Ecto neural progenitor cell (in vitro differentiated cells): ENCODE measurements around the gene EFCAB6.

Experiments used
- DNase-seq: peaks from one replicate; pipeline ENCODE4 v3.0.0-alpha.2; 2018; ENCODE audit warnings: low spot score

The EFCAB6 gene

GRCh38 chr22:43831561-43832392 lies 19.7 kb upstream of the EFCAB6 start:
- DNase-seq: no peak

- DNase-seq: no peak
These were observed 18.9 kb upstream of the EFCAB6 start for GRCh38 chr22:43830931-43831560.

GRCh38 chr22:43829904-43830851 lies 18.1 kb upstream of the EFCAB6 start:
- DNase-seq: no peak

- DNase-seq: no peak
These were observed 17.1 kb upstream of the EFCAB6 start for GRCh38 chr22:43828998-43829782.

GRCh38 chr22:43828725-43828997 lies 16.6 kb upstream of the EFCAB6 start:
- no peak for DNase-seq

- DNase-seq: no peak
These were observed 16.0 kb upstream of the EFCAB6 start for GRCh38 chr22:43827926-43828724.

- no peak for DNase-seq
These were observed 15.1 kb upstream of the EFCAB6 start for GRCh38 chr22:43827003-43827735.

- no peak for DNase-seq
These were observed 14.3 kb upstream of the EFCAB6 start for GRCh38 chr22:43826142-43827002.

- no peak for DNase-seq
These were observed 13.5 kb upstream of the EFCAB6 start for GRCh38 chr22:43825651-43826050.

GRCh38 chr22:43824724-43825420 lies 12.8 kb upstream of the EFCAB6 start:
- no peak for DNase-seq

- no peak for DNase-seq
These were observed 12.0 kb upstream of the EFCAB6 start for GRCh38 chr22:43823911-43824665.

- DNase-seq: peak; percentile 44
These were observed 11.3 kb upstream of the EFCAB6 start for GRCh38 chr22:43823353-43823908.

GRCh38 chr22:43821606-43822425 lies 9.7 kb upstream of the EFCAB6 start:
- DNase-seq: peak; percentile 35

GRCh38 chr22:43820651-43821305 lies 8.7 kb upstream of the EFCAB6 start:
- peak; percentile 37 for DNase-seq

- DNase-seq: peak; percentile 34
These were observed 8.0 kb upstream of the EFCAB6 start for GRCh38 chr22:43819931-43820640.
